ENCODE results near the gene NXPH4. TPM values are rescaled to one million over a fixed set of nuclear protein-coding genes. Genes with fewer than 3 reads are reported as not detected.

The NXPH4 gene
- total RNA-seq, 1 donor, result not detected

DNA sequence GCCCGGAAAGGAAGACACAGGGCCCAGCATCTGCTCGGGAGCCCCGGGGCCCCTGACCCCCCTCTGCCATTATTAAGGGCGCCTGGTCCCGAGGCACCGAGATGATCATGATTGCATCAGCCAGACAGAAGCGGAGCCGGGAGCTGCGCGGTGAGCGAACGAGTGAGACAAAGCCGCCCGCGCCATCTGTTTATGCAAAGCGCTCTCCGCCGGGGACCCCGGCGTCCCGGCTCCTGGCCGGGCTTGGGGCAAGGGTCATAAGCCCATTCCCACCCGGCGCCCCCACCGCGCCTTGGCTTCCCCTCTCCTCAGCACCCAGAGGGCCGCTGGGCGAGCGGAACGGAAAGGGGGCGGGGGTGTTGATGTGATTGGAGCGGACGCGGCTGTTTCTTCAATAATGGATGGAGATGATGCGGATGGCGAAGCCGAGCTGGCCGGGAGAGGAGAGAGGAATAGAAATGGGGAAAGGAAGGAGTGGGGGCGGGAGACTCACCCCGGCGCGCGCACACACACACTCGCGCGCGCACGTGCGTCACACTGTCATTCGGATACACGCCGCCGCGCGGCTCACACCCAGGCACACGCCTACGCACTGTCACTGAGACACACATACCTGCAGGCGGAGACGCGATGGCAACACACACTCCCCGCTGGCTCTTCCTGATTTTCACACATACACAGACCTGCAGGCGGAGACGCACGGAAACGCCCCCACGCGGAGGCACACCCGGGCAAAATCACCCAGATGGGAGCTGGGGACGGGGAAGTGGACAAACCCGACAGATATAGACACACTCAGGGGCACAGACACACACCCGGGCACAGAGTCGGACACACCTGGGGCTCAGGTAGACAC is 23.7 kb downstream of the NXPH4 start:
- DNase-seq (ENCODE audit: low read depth in 2 of 3, low spot score in 2 of 3), result no peak

DNA sequence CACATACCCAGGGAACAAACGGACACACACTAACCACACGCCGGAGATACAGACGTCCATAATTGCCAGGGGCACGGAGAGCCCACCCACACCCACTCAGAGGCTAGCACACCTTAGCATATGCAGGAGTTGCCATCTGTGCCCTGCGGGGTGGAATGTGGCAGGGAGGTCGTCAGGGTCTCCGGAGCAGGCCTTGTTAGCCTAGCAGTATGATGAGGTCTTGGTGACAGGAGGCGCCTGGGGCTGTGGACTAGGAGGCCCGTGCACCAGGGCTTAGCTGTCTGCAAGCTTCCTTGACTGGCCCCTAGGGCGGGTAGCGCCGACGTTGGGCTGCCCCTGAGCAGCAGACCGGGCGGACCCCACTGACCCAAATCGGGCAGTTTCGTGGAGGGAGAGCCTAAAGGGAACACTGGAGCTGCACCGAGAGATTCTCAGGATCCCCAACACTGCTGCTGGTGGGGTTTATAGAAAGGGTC is 24.4 kb downstream of the NXPH4 start:
- no peak for DNase-seq (ENCODE audit: low read depth in 2 of 3, low spot score in 2 of 3)

DNA sequence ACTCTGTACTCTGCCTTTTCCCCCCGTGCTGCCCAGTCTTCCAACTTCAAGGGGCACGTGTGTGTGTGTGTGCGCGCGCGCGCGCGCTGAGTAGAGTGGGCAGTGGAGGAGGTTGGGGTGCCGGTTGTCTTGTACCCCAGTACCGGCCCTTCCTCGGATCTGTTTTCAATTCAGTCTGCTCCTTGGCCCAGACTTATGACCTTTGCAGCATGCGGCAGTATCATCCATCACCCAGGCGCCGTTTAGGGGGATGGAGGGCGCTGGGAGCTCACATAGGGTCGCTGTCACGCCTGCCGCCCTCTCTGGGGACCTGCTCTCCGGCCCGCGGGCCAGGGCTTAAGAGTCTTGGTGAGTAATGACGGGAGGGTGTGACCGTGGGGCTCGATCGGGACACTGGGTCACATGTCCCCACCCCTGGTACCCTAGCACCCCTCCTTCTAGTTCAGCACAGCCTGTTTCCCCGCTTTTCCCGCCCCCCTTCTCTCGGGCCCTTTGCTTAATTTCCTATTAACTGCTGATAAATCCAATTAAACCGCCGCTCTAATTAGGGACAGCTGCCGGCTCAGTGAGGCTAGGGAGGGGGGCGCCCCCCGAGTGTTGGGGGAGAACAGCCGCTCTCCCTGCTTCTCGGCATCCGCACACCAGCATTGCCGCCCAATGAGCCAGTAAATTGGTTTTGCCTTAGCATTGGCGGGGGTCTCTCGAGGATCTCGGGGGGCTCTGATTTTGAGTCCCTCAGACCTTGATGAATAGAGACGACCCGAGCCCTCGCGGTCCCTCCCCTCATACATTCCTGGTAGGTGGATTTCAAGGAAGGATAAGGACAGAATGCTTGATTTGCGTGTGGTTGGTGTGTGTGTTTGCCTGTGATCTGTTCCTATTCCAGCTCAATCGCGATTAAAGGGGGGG is 25.1 kb downstream of the NXPH4 start:
- DNase-seq (ENCODE audit: low read depth in 2 of 3, low spot score in 2 of 3), result no peak

DNA sequence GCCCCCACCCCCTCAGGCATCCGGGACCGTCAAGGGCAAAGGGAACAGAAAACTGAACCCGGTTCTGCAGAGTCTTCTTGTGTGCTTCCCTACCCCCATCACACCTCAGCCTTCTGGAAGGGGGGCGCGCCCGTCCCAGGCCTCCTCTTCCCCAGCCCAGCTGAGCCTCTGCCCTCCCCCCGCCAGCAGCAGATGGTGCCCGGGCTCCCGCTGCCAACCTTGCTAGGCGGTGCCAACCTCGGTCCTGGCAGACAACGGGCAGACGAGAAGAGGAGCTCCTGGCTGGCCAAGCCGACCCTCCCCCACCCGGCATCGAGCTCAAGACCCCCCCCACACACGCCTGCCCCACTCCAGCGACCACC is 25.7 kb downstream of the NXPH4 start:
- DNase-seq (ENCODE audit: low read depth in 2 of 3, low spot score in 2 of 3), result no peak

DNA sequence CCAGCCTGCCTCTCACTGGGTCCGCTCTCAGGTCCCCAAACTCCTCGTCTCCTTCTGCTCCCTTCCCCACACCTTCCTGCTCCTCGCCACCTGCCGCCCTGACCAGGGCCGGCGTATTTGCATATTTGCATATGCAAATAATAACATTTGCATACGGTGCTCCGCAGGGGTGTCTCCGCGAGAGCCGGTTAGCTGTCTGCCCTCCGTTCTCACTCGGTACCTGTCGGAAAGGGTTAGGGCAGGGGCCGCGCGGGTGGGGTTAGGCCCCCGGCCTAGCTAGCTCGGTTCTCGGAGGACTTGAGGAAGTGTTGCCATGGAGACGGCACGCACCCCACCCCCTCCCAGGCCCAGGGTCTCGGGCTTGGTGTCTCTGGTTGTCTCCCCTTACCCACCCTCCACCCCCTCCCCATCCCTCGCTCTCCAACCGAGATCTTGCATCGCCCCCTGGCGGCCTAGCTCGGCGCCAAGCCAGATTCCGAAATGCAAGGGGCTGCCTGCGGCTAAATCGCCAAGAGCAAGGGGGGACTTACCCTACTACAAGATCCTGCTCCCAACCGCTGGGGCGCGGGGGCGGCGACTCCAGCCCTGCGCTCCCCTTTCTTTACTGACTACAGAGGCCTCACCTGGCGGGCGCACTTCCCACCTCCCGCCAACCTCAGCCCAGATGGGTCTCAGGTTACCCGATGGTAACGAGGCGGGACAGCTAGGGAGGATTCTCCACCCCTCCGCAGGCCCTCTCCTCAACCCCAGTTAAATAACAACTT is 26.3 kb downstream of the NXPH4 start:
- peak in 2 of 3 donors; percentile 67 to 76 for DNase-seq (ENCODE audit: low read depth in 2 of 3, low spot score in 2 of 3)

DNA sequence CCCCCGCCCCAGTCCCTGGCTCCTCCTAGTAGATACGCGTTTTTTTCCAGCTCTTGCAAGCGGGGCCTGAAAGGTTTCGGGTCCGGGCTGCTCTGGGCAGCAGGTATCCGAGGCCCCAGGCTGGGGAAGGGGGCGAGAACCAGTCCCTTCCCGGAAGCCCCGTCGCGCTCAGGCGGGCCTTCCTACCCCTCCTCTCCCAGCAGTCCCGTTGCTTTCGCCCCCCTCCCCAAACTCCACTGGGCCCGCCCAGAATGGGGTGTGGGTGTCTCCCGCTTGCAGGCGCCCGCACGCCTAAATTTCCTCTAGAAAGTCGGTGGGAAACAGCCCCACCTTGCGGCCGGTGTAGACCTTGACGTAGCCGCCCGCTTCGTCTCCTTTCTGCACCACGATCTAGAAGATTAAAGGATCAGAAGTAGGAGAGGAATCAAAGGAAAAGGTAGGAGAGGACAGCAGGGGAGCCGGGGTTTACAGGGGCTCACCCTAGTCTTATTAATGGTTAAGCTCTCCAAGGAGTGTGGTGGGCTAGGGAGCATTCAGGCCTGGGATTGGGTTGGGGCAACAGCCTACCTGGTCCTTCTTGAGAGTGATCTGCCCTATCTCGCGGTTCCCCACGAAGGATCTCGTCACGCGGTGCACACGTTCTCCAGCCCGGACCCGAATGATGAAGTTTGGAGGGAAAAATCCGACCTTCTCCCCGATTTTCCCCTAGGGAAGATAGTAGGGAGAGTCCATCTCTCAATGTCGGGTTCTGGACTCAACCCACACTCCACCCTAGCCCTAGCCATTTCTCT is 27.1 kb downstream of the NXPH4 start:
- peak in 2 of 3 donors; percentile 73 to 85 for DNase-seq (ENCODE audit: low read depth in 2 of 3, low spot score in 2 of 3)

DNA sequence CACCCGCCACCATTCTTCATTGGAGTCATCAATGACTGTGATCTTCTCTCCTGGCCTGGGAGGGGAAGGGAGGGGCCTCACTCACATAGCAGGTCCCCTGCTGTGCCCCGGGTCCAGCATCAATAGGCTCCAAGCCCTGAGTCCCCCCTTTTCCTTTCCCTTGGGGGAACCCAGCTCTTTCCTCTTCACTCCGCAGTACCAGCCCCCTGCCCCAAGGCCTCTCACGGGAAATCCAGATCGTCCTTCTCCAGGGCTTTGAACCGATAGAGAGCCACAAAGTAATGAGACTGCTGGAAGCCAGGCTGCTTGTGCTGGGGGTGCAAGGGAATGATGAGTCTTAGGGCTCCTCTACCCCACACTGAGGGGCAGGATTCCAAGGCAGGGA is 27.7 kb downstream of the NXPH4 start:
- no peak for DNase-seq (ENCODE audit: low read depth in 2 of 3, low spot score in 2 of 3)

DNA sequence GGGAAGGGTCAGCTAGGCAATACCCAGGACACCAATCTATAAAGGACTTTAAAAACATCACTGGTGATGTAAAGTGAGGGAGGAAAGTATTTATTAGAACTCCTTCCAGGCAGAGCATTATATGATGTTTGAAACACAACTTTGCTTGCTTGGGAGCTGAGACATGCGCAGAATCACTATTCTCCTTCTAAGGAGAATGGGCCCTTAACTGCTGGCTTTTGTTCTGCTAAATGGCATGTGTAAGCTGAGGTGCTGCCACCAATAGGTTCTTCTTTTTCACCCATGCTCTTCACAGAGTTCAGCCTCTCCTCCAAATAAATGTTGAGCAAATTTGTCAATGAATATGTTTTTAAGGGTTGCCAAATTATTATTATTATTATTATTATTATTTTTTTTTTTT is 30.4 kb downstream of the NXPH4 start:
- no peak for DNase-seq (ENCODE audit: low read depth in 2 of 3, low spot score in 2 of 3)

DNA sequence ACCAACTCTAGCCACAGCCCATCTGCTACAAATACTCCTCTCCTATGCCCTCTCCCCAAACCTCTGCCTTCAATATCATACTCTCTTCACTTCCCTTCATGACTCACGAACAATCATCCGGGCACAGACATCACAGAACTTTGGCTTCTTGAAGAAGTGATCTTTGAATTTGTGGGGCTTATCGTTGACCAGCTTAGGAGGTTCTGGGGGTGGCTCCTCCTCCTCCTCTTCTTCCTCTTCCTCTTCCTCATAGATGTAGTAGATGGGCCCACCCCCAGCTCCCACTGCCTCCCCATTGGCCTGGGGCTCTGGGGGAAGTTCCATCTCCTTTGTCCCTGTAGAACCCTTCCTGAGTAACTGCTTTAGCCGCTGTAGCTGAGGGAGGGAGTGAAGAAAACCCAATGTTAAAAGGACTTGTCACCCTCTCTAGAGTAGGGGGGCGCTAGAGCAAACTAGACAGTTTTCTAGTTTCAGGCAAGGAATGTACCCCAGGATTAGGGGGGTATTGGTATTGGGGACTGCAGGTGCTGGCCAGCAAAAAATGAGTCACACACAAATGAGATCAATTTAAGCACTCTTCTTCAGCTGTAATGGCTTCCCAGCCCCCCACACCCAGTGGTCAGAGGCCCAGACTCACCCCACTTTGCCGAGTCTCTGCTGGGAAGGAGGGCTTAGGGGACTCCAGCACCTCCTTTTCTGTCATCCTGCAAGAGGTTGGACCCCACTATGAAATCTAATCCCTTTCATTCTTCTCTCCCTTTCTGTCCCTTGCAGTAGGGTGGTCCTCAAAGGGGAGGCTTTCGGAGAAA is 32.5 kb downstream of the NXPH4 start:
- peak in 1 of 3 donors; percentile 48 for DNase-seq (ENCODE audit: low read depth in 2 of 3, low spot score in 2 of 3)

DNA sequence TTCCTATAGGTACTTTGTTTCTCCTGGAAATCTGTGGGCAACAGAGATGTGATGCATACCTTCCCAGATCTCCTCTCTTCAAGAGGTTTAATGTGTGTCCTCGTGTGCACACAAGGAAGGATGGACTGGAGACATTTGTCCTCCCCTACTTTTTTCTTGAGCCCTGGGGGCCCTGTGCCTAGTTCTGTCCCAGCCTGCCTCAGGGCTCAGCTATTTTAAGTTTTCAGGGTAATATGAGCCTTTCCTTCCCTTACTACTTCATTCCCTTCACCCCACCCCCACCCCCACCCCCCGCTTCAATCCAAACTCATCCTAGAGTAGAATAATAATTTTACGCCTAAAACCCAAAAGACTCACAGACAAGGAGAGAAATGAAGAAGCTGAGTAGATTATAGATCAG is 33.9 kb downstream of the NXPH4 start:
- DNase-seq (ENCODE audit: low read depth in 2 of 3, low spot score in 2 of 3), result no peak

DNA sequence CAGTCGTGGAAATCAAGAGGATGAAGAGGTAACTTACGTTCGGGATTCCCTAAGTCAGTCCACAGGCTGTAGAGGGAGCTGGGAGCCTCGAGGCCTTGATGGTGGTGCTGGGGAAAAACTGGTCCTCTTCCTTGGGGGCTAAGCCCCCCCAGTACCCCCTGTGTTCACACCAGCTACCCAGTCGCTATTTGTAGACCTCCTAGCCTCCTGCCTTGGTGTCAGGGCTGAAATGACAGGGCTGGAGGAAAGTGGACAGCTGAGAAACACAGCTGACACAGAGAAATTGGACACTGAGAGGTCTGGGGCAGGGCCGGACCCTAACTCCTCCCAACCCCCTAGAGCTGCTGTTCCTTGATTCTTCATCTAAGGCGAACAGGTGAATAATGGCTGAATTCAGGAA is 34.4 kb downstream of the NXPH4 start, which contains the start of gene STAC3:
STAC3 (minus strand) TSS at position 232 of the 400 bp plus-strand sequence. CDS start 1,551 bp downstream, outside the sequence.
- DNase-seq (ENCODE audit: low read depth in 2 of 3, low spot score in 2 of 3), result no peak

DNA sequence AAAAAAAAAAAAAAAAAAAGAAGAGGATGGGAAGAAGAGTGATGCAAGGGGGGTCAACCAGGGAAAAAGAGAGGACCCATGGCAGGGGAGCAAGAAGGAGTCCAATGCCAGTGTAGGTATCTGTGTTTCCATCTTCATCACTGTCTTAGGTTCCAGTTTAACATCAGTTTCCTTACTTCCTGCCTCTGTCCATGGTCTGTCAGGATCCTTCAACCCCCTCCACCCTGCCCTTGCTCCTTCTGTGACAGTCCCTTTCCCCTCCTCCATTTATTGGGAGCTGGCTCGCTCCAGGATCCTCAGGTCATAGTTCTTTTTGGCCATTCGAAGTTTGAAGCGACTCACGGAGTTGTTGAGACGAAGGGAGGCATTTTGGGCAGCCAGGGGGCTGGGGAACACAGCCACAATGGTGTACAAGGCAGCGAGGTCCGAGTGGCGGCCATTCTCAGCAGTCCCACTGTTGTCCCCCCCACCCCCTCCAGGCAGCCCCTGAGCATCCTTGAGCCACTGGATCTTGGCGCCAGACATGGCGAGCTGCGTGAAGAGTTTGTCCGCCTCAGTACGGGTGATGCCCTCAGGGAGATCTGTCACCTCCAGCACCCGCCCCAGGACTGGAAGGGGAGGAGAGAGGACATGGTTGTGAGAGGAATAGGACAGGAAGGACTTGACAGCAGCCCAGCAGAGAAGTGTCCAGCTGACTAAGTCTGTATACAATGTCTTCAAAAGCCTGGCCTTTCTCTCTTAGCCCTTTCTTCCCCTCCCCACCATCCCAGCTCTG is 38.1 kb downstream of the NXPH4 start:
- DNase-seq (ENCODE audit: low read depth in 2 of 3, low spot score in 2 of 3), result no peak

DNA sequence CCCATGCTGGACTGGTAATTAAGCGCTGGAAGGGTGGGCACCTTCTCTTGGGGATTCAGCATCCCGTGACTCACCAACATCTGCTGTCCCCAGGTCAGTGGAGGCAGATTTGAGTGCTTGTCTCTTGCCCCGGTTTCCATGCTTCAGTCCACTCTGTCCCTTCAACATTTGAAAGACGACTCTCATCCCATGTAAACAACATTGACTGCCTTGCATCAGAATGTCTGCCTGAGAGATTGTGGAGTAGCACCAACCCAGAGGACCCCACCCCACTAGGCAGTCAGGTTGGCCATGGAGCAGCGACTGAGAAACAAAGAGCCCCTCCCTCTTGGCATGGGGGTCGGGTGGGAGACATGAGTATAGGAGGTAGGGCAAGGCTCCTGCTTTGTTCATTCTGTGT is 39.3 kb downstream of the NXPH4 start:
- DNase-seq (ENCODE audit: low read depth in 2 of 3, low spot score in 2 of 3), result no peak

DNA sequence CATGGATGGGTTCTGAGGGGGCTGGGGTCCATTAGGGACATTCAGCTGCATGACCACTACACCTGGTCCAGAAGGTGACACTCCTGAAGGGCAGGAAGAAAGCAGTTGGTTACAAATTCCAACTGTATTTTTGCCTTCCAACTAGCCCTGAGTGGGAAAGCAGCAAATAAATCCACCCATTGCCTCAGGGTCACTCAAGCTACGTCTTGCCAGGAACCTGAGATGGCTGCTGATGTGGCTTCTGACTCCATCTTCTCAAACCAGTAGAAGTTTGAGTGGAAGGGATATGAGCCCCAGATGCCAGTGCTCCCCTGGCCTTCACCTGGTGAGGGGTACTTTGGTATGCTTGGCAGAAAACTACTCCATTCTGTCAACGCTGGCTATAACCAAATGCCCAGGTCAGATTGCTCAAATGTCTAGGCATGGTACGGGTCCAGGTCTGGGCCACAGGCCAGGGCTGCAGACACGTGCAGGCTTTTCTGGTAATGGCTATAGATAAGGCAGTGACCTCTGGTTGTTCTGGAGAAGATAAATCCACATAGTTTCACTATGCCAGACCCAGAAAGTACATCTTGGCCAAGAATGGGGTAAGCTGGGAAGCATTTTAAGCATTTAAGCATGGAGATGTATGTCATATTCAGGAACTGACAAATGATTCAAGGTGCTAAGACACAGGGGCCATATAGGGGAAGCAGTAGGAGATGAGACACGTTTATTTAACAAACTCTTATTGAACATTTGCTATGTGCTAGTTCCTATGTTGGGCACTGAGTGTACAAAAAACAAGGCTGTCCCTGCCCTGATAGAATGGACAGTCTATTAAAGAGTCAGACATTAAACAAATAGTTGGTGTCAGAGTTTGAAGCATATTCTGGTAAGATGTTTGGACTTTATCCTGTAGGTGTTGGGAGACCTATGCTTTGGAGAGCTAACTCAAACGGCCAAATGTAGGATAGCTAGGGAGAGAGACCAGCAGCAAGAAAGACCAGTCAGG is 42.7 kb downstream of the NXPH4 start:
- no peak for DNase-seq (ENCODE audit: low read depth in 2 of 3, low spot score in 2 of 3)

DNA sequence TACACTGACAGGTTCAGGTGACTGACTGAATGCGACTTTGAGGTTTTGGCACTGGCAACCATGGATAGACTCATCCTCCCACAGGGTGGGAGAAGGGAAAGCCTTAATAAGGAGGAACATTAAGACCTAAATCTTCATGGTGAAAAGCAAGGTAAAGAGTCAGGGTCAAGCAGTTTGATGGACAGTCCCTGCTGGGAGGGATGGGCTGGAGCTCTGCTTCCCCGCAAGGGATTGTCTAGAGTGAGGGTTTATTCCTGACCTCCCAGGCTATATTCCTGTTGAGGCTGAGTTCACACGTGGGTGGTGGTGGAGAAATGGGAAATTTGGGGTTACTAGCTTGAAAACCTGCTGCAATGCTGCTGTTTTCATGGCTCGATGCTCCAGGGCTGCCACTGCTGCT is 43.8 kb downstream of the NXPH4 start:
- no peak for DNase-seq (ENCODE audit: low read depth in 2 of 3, low spot score in 2 of 3)

DNA sequence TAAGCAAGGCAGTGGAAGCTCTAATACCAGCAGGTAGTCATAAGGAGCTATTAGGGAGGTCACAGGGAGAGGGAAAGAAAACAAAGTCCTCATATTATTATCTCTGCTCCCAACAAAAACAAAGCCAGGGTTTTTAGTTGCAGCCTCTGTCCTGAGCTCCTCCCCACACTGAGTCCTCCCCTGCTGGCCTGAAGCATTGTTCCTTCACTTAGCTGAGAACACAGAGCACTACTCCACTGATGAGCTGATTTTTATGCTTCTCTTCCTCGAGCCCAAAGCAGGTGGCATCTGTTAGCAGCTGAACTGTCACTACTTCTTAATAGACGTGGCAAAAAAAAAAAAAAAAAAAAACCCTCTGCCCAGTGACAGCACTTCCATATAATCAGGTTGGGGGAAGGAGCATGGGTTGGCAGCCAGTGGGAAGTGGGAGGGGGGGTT is 44.9 kb downstream of the NXPH4 start:
- DNase-seq (ENCODE audit: low read depth in 2 of 3, low spot score in 2 of 3), result no peak
